Mesodermal cell (in vitro differentiated cells): ENCODE measurements around the gene AUTS2.

Experiments used
- H3K27ac ChIP-seq: 2 replicates; pipeline ENCODE4 v1.7.0; 2013; ENCODE audit warnings: mild to moderate bottlenecking, low read depth, low read length, moderate library complexity; ENCODE audit not compliant: severe bottlenecking
- H3K36me3 ChIP-seq: 2 replicates; pipeline ENCODE4 v1.7.1; 2013; ENCODE audit warnings: mild to moderate bottlenecking, low read length, moderate library complexity; ENCODE audit not compliant: control insufficient read depth, insufficient read depth
- H3K4me1 ChIP-seq: one replicate; pipeline ENCODE4 v1.7.1; 2013; ENCODE audit warnings: mild to moderate bottlenecking, low read length; ENCODE audit not compliant: insufficient read depth, control insufficient read depth, poor library complexity, severe bottlenecking
- H3K4me3 ChIP-seq: 2 replicates; pipeline ENCODE4 v1.7.0; 2013; ENCODE audit warnings: low read length, control low read depth, mild to moderate bottlenecking; ENCODE audit not compliant: insufficient read depth, poor library complexity, severe bottlenecking; ENCODE audit errors: extremely low read depth
- H3K9me3 ChIP-seq: 2 replicates; pipeline ENCODE4 v1.7.1; 2013; ENCODE audit warnings: mild to moderate bottlenecking, low read length, moderate library complexity; ENCODE audit not compliant: control insufficient read depth
- WGBS, 2 experiments: methylation state at CpG; one replicate each; pipeline ENCODE4 v1.1.5; 2013; ENCODE audit warnings: missing lambda C conversion rate in 2 of 2; ENCODE audit not compliant: insufficient coverage in 2 of 2; 5-methylcytosine and 5-hydroxymethylcytosine counted together

Gene AUTS2

GRCh38 chr7:70607759-70608158 is 1009.5 kb downstream of the AUTS2 start:
- Histone ChIP-seq H3K9me3 (peaks cover 6% of the 10 kb centered on the region), H3K36me3 (no peaks in the 10 kb centered on the region), H3K4me3 (no peak overlapping the region), H3K27ac (no peak overlapping the region), H3K4me1 (no peaks in the 10 kb centered on the region)
- no CpG with 5 or more reads among the region's 1 CpG for WGBS, 2 experiments

GRCh38 chr7:70608229-70608628 is 1010.0 kb downstream of the AUTS2 start:
- Histone ChIP-seq H3K36me3 (no peaks in the 10 kb centered on the region), H3K9me3 (peaks cover 6% of the 10 kb centered on the region), H3K27ac (no peak overlapping the region), H3K4me1 (no peaks in the 10 kb centered on the region), H3K4me3 (no peak overlapping the region)
- 69 to 94% methylated on average over 2 of the region's 3 CpGs for WGBS, 2 experiments

- WGBS, 2 experiments: 82 to 92% methylated on average over 4 of the region's 5 CpGs
- H3K4me1 ChIP-seq: no peaks in the 10 kb centered on the region
- no peak overlapping the region for H3K27ac ChIP-seq
- no peaks in the 10 kb centered on the region for H3K36me3 ChIP-seq
- peaks cover 7% of the 10 kb centered on the region for H3K9me3 ChIP-seq
- H3K4me3 ChIP-seq: no peak overlapping the region
Observed at GRCh38 chr7:70612811-70613210, 1014.5 kb downstream of the AUTS2 start.

GRCh38 chr7:70614237-70615045 is 1016.2 kb downstream of the AUTS2 start:
- Histone ChIP-seq H3K9me3 (peaks cover 7% of the 10 kb centered on the region), H3K4me1 (peaks cover 6% of the 10 kb centered on the region), H3K4me3 (no peak overlapping the region), H3K27ac (no peak overlapping the region), H3K36me3 (no peaks in the 10 kb centered on the region)
- WGBS, 2 experiments: 26 to 33% methylated on average over 9 to 10 of the region's 13 CpGs

- Histone ChIP-seq H3K4me1 (peaks cover 11% of the 10 kb centered on the region), H3K36me3 (no peaks in the 10 kb centered on the region), H3K4me3 (no peak overlapping the region), H3K9me3 (peaks cover 7% of the 10 kb centered on the region), H3K27ac (no peak overlapping the region)
- 73 to 87% methylated on average over 4 of the region's 5 CpGs for WGBS, 2 experiments
Observed at GRCh38 chr7:70615066-70615606, 1016.9 kb downstream of the AUTS2 start.

- Histone ChIP-seq H3K9me3 (peaks cover 7% of the 10 kb centered on the region), H3K4me3 (no peak overlapping the region), H3K4me1 (peaks cover 11% of the 10 kb centered on the region), H3K36me3 (no peaks in the 10 kb centered on the region), H3K27ac (no peak overlapping the region)
- 62 to 81% methylated on average over 2 to 3 of the region's 5 CpGs for WGBS, 2 experiments
Observed at GRCh38 chr7:70616211-70616610, 1017.9 kb downstream of the AUTS2 start.

GRCh38 chr7:70616821-70617220 is 1018.5 kb downstream of the AUTS2 start:
- Histone ChIP-seq H3K4me1 (peaks cover 11% of the 10 kb centered on the region), H3K4me3 (no peak overlapping the region), H3K36me3 (no peaks in the 10 kb centered on the region), H3K27ac (no peak overlapping the region), H3K9me3 (peaks cover 7% of the 10 kb centered on the region)
- 85 to 91% methylated on average over 3 of the region's 3 CpGs for WGBS, 2 experiments

GRCh38 chr7:70618020-70618551 is 1019.8 kb downstream of the AUTS2 start:
- Histone ChIP-seq H3K4me3 (no peak overlapping the region), H3K36me3 (no peaks in the 10 kb centered on the region), H3K4me1 (peaks cover 11% of the 10 kb centered on the region), H3K27ac (no peak overlapping the region), H3K9me3 (peaks cover 7% of the 10 kb centered on the region)
- 84 to 92% methylated on average over 7 to 9 of the region's 10 CpGs for WGBS, 2 experiments

- Histone ChIP-seq H3K36me3 (no peaks in the 10 kb centered on the region), H3K27ac (no peak overlapping the region), H3K4me3 (no peak overlapping the region), H3K4me1 (peaks cover 11% of the 10 kb centered on the region), H3K9me3 (peaks cover 7% of the 10 kb centered on the region)
- WGBS, 2 experiments: 8% methylated on average over 5 to 8 of the region's 12 CpGs
Observed at GRCh38 chr7:70619130-70619529, 1020.9 kb downstream of the AUTS2 start.

- peaks cover 11% of the 10 kb centered on the region for H3K4me1 ChIP-seq
- H3K36me3 ChIP-seq: no peaks in the 10 kb centered on the region
- WGBS, 2 experiments: 61 to 73% methylated on average over 6 to 7 of the region's 7 CpGs
- peaks cover 7% of the 10 kb centered on the region for H3K9me3 ChIP-seq
- no peak overlapping the region for H3K4me3 ChIP-seq
- no peak overlapping the region for H3K27ac ChIP-seq
Observed at GRCh38 chr7:70619659-70620058, 1021.4 kb downstream of the AUTS2 start.
